MM.1S (cell line): ENCODE data around the gene PLEKHM1.
"Not testable (repeated sequence)": the region's sequence is repeated elsewhere in the genome, so short reads cannot be mapped to it uniquely, and the experiment has no call there.

Experiments
- EZH2 ChIP-seq: fragments of 300-600 bp; sonication (generic); optimal IDR thresholded peaks from 2 replicates; pipeline ENCODE3; 2017; ENCODE audit warnings: low read depth, mild to moderate bottlenecking, antibody characterized with exemption, low read length, mixed read lengths
- EZH2phosphoT487 ChIP-seq: fragments of 300-600 bp; sonication (generic); IDR thresholded peaks from 2 replicates; pipeline ENCODE4 v1.6.1; 2018; ENCODE audit warnings: antibody characterized with exemption, low read length
- TF ChIP-seq, protein P1 (sequence below): fragments of 300-600 bp; sonication (generic); IDR thresholded peaks from 2 replicates; pipeline ENCODE4 v1.5.1; 2016; ENCODE audit warnings: antibody characterized with exemption, low read length, mixed read lengths

DNA sequence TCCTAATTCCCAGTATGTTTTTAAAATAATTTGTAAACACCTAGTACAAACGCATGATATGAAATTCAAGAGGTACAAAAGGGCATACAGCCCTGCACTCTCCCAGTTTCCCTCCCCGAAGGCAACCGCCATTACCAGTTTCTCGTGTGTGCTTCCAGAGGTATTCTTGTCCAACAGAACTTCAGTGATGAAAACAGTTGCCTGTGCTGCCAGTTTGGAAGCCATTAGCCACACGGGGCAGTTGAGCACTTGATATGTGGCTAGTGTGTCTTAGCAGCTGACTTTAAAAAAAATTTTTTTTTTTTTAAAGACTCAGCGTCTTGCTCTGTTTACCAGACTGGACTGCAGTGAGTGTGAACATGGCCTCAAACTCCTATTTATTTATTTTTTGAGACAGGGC is 7.9 kb upstream of the PLEKHM1 start:
- TF ChIP-seq, protein P1, sequence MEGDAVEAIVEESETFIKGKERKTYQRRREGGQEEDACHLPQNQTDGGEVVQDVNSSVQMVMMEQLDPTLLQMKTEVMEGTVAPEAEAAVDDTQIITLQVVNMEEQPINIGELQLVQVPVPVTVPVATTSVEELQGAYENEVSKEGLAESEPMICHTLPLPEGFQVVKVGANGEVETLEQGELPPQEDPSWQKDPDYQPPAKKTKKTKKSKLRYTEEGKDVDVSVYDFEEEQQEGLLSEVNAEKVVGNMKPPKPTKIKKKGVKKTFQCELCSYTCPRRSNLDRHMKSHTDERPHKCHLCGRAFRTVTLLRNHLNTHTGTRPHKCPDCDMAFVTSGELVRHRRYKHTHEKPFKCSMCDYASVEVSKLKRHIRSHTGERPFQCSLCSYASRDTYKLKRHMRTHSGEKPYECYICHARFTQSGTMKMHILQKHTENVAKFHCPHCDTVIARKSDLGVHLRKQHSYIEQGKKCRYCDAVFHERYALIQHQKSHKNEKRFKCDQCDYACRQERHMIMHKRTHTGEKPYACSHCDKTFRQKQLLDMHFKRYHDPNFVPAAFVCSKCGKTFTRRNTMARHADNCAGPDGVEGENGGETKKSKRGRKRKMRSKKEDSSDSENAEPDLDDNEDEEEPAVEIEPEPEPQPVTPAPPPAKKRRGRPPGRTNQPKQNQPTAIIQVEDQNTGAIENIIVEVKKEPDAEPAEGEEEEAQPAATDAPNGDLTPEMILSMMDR, result not testable (repeated sequence)
- TF ChIP-seq EZH2, EZH2phosphoT487: not testable (repeated sequence)
